Common myeloid progenitor, CD34-positive (primary cell): ENCODE results near the gene CKLF.
"Not testable (repeated sequence)": the region's sequence is repeated elsewhere in the genome, so short reads cannot be mapped to it uniquely, and the experiment has no call there.

Experiments used
- CTCF ChIA-PET: fragments of 350-600 bp; sonication (Branson Sonifier 250); formaldehyde crosslinking; loops from one replicate; lab custom pipeline; 2021; ENCODE audit warnings: antibody characterized with exemption; lab: Charles Lee
- POLR2A ChIA-PET: fragments of 350-600 bp; sonication (Branson Sonifier 250); formaldehyde crosslinking; loops from one replicate; lab custom pipeline; 2021; ENCODE audit warnings: antibody characterized with exemption; lab: Charles Lee
- DNase-seq, 3 donors: peaks; one replicate each; pipeline versions ENCODE4 v3.0.0 to v3.0.0-alpha.2; 2013
- H3K27ac ChIP-seq, 2 experiments: 1 replicate in 1 of 2; 2 replicates in 1 of 2; pipeline ENCODE4 v1.7.0; 2013; ENCODE audit warnings: inconsistent platforms in 2 of 2, low read length in 2 of 2, mild to moderate bottlenecking in 2 of 2, low read depth in 1 of 2, moderate library complexity in 1 of 2; ENCODE audit not compliant: severe bottlenecking in 2 of 2, insufficient read depth in 1 of 2, poor library complexity in 1 of 2
- H3K27me3 ChIP-seq, 5 experiments: replicated peaks in 2 of 5; 1 replicate in 3 of 5; 2 replicates in 2 of 5; pipeline versions ENCODE4 v1.6.1 to v1.7.0; 2013; ENCODE audit warnings: low read length in 4 of 5, mild to moderate bottlenecking in 2 of 5, moderate library complexity in 2 of 5, inconsistent platforms in 1 of 5; ENCODE audit not compliant: insufficient read depth in 5 of 5, control insufficient read depth in 4 of 5
- H3K36me3 ChIP-seq, 4 experiments: 1 replicate in 2 of 4; 2 replicates in 2 of 4; pipeline versions ENCODE4 v1.6.1 to v1.7.0; 2013; ENCODE audit warnings: low read length in 3 of 4, control low read depth in 1 of 4, mild to moderate bottlenecking in 1 of 4; ENCODE audit not compliant: control insufficient read depth in 4 of 4, insufficient read depth in 4 of 4
- H3K4me1 ChIP-seq, 4 experiments: 1 replicate in 3 of 4; 2 replicates in 1 of 4; pipeline versions ENCODE4 v1.6.1 to v1.7.1; 2013; ENCODE audit warnings: low read length in 3 of 4, mild to moderate bottlenecking in 3 of 4, control low read depth in 1 of 4, inconsistent platforms in 1 of 4, moderate library complexity in 1 of 4; ENCODE audit not compliant: control insufficient read depth in 4 of 4, insufficient read depth in 4 of 4; ENCODE audit errors: control extremely low read depth in 1 of 4
- H3K4me3 ChIP-seq, 7 experiments: 1 replicate in 4 of 7; 2 replicates in 3 of 7; pipeline versions ENCODE4 v1.5.1 to v1.7.0; 2013; ENCODE audit warnings: mild to moderate bottlenecking in 7 of 7, low read length in 6 of 7, moderate library complexity in 6 of 7, inconsistent platforms in 2 of 7, low read depth in 2 of 7, control low read depth in 1 of 7; ENCODE audit not compliant: insufficient read depth in 4 of 7, control insufficient read depth in 1 of 7; ENCODE audit errors: extremely low read depth in 1 of 7
- H3K9me3 ChIP-seq, 5 experiments: 1 replicate in 4 of 5; 2 replicates in 1 of 5; pipeline versions ENCODE4 v1.6.1 to v1.7.1; 2013; ENCODE audit warnings: low read length in 4 of 5, mild to moderate bottlenecking in 2 of 5, inconsistent platforms in 1 of 5, low read depth in 1 of 5, moderate library complexity in 1 of 5; ENCODE audit not compliant: control insufficient read depth in 4 of 5, insufficient read depth in 2 of 5; ENCODE audit errors: control extremely low read depth in 1 of 5
- WGBS: methylation state at CpG from one replicate; pipeline ENCODE4 v1.1.5; 2013; ENCODE audit not compliant: insufficient coverage; 5-methylcytosine and 5-hydroxymethylcytosine counted together

The CKLF gene

GRCh38 chr16:66567270-66567669, 14.9 kb downstream of the CKLF start:
- Histone ChIP-seq H3K4me1 (peaks cover 21 to 38% (median 32%) of the 10 kb centered on the region in 4 experiments), H3K36me3 (peaks cover 2 to 32% (median 18%) of the 10 kb centered on the region in 4 experiments)
- H3K4me3 ChIP-seq, POLR2A ChIA-PET, H3K27me3 ChIP-seq, DNase-seq, H3K27ac ChIP-seq, H3K9me3 ChIP-seq: not testable (repeated sequence)
- no CpG with 5 or more reads among the region's 3 CpGs for WGBS
- CTCF ChIA-PET = interaction anchor here (1.4 to 6.8 kb wide), 2 partner anchors 8 to 51 kb away, joined by 3 to 82 read pairs; partner anchors contain the start of gene CMTM2

GRCh38 chr16:66568355-66568754, 16.0 kb downstream of the CKLF start:
- ChIA-PET POLR2A (no interaction called here), CTCF (interaction anchor here (0.9 to 4.6 kb wide), 4 partner anchors 13 to 43 kb away, joined by 3 to 20 read pairs (median 9); partner anchors contain the start of gene CKLF)
- Histone ChIP-seq H3K9me3 (no peaks in the 10 kb centered on the region), H3K27ac (no peak overlapping the region), H3K4me3 (no peak overlapping the region), H3K4me1 (peaks cover 17 to 41% (median 27%) of the 10 kb centered on the region in 4 experiments), H3K27me3 (no peaks in the 10 kb centered on the region), H3K36me3 (peaks cover 2 to 32% (median 18%) of the 10 kb centered on the region in 4 experiments)
- 100% methylated on average over 2 of the region's 2 CpGs for WGBS
- DNase-seq = no peak

GRCh38 chr16:66569131-66569530, 16.8 kb downstream of the CKLF start:
- no peak for DNase-seq
- Histone ChIP-seq H3K9me3 (no peaks in the 10 kb centered on the region), H3K27ac (no peak overlapping the region), H3K4me1 (peaks cover 10 to 43% (median 26%) of the 10 kb centered on the region in 4 experiments), H3K27me3 (no peaks in the 10 kb centered on the region), H3K36me3 (peaks cover 2 to 29% (median 17%) of the 10 kb centered on the region in 4 experiments), H3K4me3 (no peak overlapping the region)
- ChIA-PET CTCF (interaction anchor here (0.9 to 5.3 kb wide), 10 partner anchors 9 to 162 kb away, joined by 3 to 20 read pairs (median 6); partner anchors contain the start of gene CKLF), POLR2A (no interaction called here)
- no CpG with 5 or more reads among the region's 1 CpG for WGBS

- Histone ChIP-seq H3K4me3 (no peak overlapping the region), H3K9me3 (no peaks in the 10 kb centered on the region), H3K36me3 (peaks cover 2 to 25% (median 16%) of the 10 kb centered on the region in 4 experiments), H3K27ac (no peak overlapping the region), H3K27me3 (no peaks in the 10 kb centered on the region), H3K4me1 (peaks cover 9 to 43% (median 25%) of the 10 kb centered on the region in 4 experiments)
- WGBS = 86% methylated on average over 2 of the region's 3 CpGs
- CTCF ChIA-PET = interaction anchor here (0.9 to 5.3 kb wide), 10 partner anchors 10 to 163 kb away, joined by 3 to 20 read pairs (median 10); partner anchors contain the start of gene CKLF
- POLR2A ChIA-PET = interaction anchor here (0.6 kb wide), 1 partner anchor 9 kb away, joined by 3 read pairs; no protein-coding TSS in a partner anchor
- DNase-seq = no peak
These were observed 17.5 kb downstream of the CKLF start for GRCh38 chr16:66569827-66570405.

- peak in 2 of 3 donors; percentile 37 to 51 for DNase-seq
- H3K9me3 ChIP-seq = no peaks in the 10 kb centered on the region
- peaks cover 6 to 42% (median 23%) of the 10 kb centered on the region in 4 experiments for H3K4me1 ChIP-seq
- whole genome bisulfite sequencing = 0% methylated on average over 2 of the region's 2 CpGs
- H3K27ac ChIP-seq = no peak overlapping the region
- H3K36me3 ChIP-seq = peaks cover 0 to 4% (median under 1%) of the 10 kb centered on the region in 4 experiments
- ChIA-PET CTCF (interaction anchor here (0.6 to 9.9 kb wide), 12 partner anchors 8 to 166 kb away, joined by 3 to 82 read pairs (median 8); partner anchors contain the start of genes CMTM1 and CMTM3), POLR2A (no interaction called here)
- H3K4me3 ChIP-seq = peak overlapping the region in 2 of 7 experiments; percentile 3 to 22
- H3K27me3 ChIP-seq = no peaks in the 10 kb centered on the region
These were observed 20.0 kb downstream of the CKLF start for GRCh38 chr16:66572356-66572755.

- WGBS = 100% methylated on average over 1 of the region's 1 CpG
- Histone ChIP-seq H3K36me3 (peaks cover 0 to 4% (median 0%) of the 10 kb centered on the region in 4 experiments), H3K4me3 (no peak overlapping the region), H3K9me3 (no peaks in the 10 kb centered on the region), H3K27me3 (peaks cover 0 to 1% (median 0%) of the 10 kb centered on the region in 5 experiments), H3K27ac (no peak overlapping the region), H3K4me1 (peaks cover 14 to 56% (median 38%) of the 10 kb centered on the region in 4 experiments)
- no peak for DNase-seq
- ChIA-PET POLR2A (interaction anchor here (1.7 kb wide), 1 partner anchor 21 kb away, joined by 6 read pairs; the partner anchor contains the start of gene CKLF), CTCF (interaction anchor here (0.9 to 9.9 kb wide), 9 partner anchors 9 to 95 kb away, joined by 3 to 82 read pairs (median 5); partner anchors contain the start of gene CMTM1)
These were observed 21.7 kb downstream of the CKLF start for GRCh38 chr16:66574081-66574480.
